Lung (tissue), 12 donors: ENCODE results near the gene PRKCB. TPM values are rescaled to one million over a fixed set of nuclear protein-coding genes. Genes with fewer than 3 reads are reported as not detected.

ENCODE experiments used
- ATAC-seq: fragments of 200-7000 bp; cut with Tn5 transposase; one replicate; pipeline ENCODE4 v1.9.1; 2020; ENCODE audit warnings: moderate number of reproducible peaks; ENCODE audit not compliant: insufficient read depth, low FRiP score
- DNase-seq, 3 donors: peaks; one replicate each; pipeline ENCODE4 v3.0.0-alpha.2; 2013 to 2017
- H3K27ac ChIP-seq, 2 donors: one replicate each; pipeline ENCODE4 v1.5.1; 2013; ENCODE audit warnings: mild to moderate bottlenecking in 2 of 2, moderate library complexity in 2 of 2, control low read depth in 1 of 2, inconsistent platforms in 1 of 2, low read depth in 1 of 2, low read length in 1 of 2
- H3K27me3 ChIP-seq, 3 donors: one replicate each; pipeline ENCODE4 v1.5.1; 2013; ENCODE audit warnings: low read length in 2 of 3; ENCODE audit not compliant: control insufficient read depth in 3 of 3, insufficient read depth in 3 of 3
- H3K36me3 ChIP-seq, 4 donors: one replicate each; pipeline ENCODE4 v1.5.1; 2013; ENCODE audit warnings: low read length in 4 of 4, mild to moderate bottlenecking in 1 of 4, moderate library complexity in 1 of 4; ENCODE audit not compliant: control insufficient read depth in 4 of 4, insufficient read depth in 4 of 4
- H3K4me1 ChIP-seq, 5 donors: one replicate each; pipeline ENCODE4 v1.5.1; 2013; ENCODE audit warnings: low read length in 5 of 5, mild to moderate bottlenecking in 2 of 5, moderate library complexity in 1 of 5; ENCODE audit not compliant: control insufficient read depth in 5 of 5, insufficient read depth in 5 of 5
- H3K4me3 ChIP-seq: one replicate; pipeline ENCODE4 v1.5.1; 2013; ENCODE audit warnings: mild to moderate bottlenecking, control low read depth, moderate library complexity
- H3K9ac ChIP-seq, 2 donors: one replicate each; pipeline ENCODE4 v1.5.1; 2013; ENCODE audit warnings: low read length in 2 of 2, control low read depth in 1 of 2; ENCODE audit not compliant: insufficient read depth in 1 of 2
- H3K9me3 ChIP-seq, 4 donors: one replicate each; pipeline ENCODE4 v1.5.1; 2013; ENCODE audit warnings: low read length in 3 of 4, mild to moderate bottlenecking in 1 of 4, moderate library complexity in 1 of 4; ENCODE audit not compliant: control insufficient read depth in 4 of 4, insufficient read depth in 3 of 4
- CTCF ChIP-seq: IDR thresholded peaks from 2 replicates; pipeline ENCODE4 v1.5.1; 2012; ENCODE audit warnings: mild to moderate bottlenecking; ENCODE audit errors: control extremely low read depth, extremely low read depth
- WGBS, 2 donors: extraction: QIAGEN DNeasy Blood & Tissue Kit; methylation state at CpG; one replicate each; pipeline ENCODE4 v1.1.7; 2013; 5-methylcytosine and 5-hydroxymethylcytosine counted together
- polyA plus RNA-seq, 2 donors: library from polyadenylated mRNA; stranded (reverse); fragments of 200-250 nt; gene quantifications; one replicate each; pipeline ENCODE4 v1.2.1, GENCODE V29; 2013
- total RNA-seq, 2 donors: library from RNA; depleted of rRNA in 1 of 2; stranded (reverse); fragments of >200 nt in 1 of 2; gene quantifications; one replicate each; pipeline ENCODE4 v1.2.1, GENCODE V29; 2014 to 2021
- donor health status: control.
- donor health status: control.
- donor health status: Bipolar disorder and iron deficiency.
- donor health status: healthy.
- donor health status: DM: yes; HTN: yes; CAD: no.

The PRKCB gene
- total and polyA plus RNA-seq, 4 donors, result 2.5 to 46.4 (median 21.8) TPM

GRCh38 chr16:24116046-24116776 is 280.4 kb downstream of the PRKCB start:
- 88 to 97% methylated on average over 10 of the region's 10 CpGs for WGBS, 2 donors
- Histone ChIP-seq H3K4me1 (peaks cover 0 to 14% (median 2%) of the 10 kb centered on the region in 5 donors), H3K27me3 (no peaks in the 10 kb centered on the region), H3K9me3 (no peaks in the 10 kb centered on the region), H3K4me3 (no peak overlapping the region), H3K36me3 (peaks cover 0 to 7% (median 2%) of the 10 kb centered on the region in 4 donors), H3K9ac (peak overlapping the region in 1 of 2 donors; percentile 38), H3K27ac (peak overlapping the region in 1 of 2 donors; percentile 49)
- ATAC-seq (no peak), DNase-seq (no peak)
- no peak for TF ChIP-seq CTCF

GRCh38 chr16:24116989-24117388 is 281.2 kb downstream of the PRKCB start:
- DNase-seq (no peak), ATAC-seq (no peak)
- Histone ChIP-seq H3K4me1 (peaks cover 0 to 14% (median 2%) of the 10 kb centered on the region in 5 donors), H3K36me3 (peaks cover 0 to 7% (median 2%) of the 10 kb centered on the region in 4 donors), H3K27me3 (no peaks in the 10 kb centered on the region), H3K4me3 (no peak overlapping the region), H3K27ac (peak overlapping the region in 1 of 2 donors; percentile 49), H3K9me3 (no peaks in the 10 kb centered on the region), H3K9ac (no peak overlapping the region)
- no peak for TF ChIP-seq CTCF
- 70 to 82% methylated on average over 9 of the region's 9 CpGs for WGBS, 2 donors

GRCh38 chr16:24117680-24118079 is 281.9 kb downstream of the PRKCB start:
- H3K36me3 ChIP-seq, result peaks cover 0 to 9% (median 1%) of the 10 kb centered on the region in 4 donors
- TF ChIP-seq CTCF, result no peak
- no peaks in the 10 kb centered on the region for H3K9me3 ChIP-seq
- no peak overlapping the region for H3K4me3 ChIP-seq
- no peaks in the 10 kb centered on the region for H3K27me3 ChIP-seq
- peaks cover 0 to 14% (median 2%) of the 10 kb centered on the region in 5 donors for H3K4me1 ChIP-seq
- WGBS, 2 donors, result 60 to 73% methylated on average over 8 of the region's 8 CpGs
- H3K27ac ChIP-seq, result no peak overlapping the region
- H3K9ac ChIP-seq, result no peak overlapping the region
- ATAC-seq (no peak), DNase-seq (no peak)
